H1 (cell line): Measurements from ENCODE around the gene COL2A1. TPM values are rescaled to one million over a fixed set of nuclear protein-coding genes. Genes with fewer than 3 reads are reported as not detected.

ENCODE experiments used
- BACH1 ChIP-seq: IDR thresholded peaks from 2 replicates; pipeline ENCODE4 v1.6.1; 2012; ENCODE audit warnings: low read length, improper control_type of control experiment
- CBX5 ChIP-seq: fragments of 300-800, 300-1000 bp; sonication (generic); IDR thresholded peaks from 2 replicates; pipeline ENCODE4 v1.7.1; 2016; ENCODE audit warnings: antibody characterized with exemption, low read length, low read depth
- GTF2F1 ChIP-seq: IDR thresholded peaks from 2 replicates; pipeline ENCODE4 v1.6.1; 2012; ENCODE audit warnings: low read depth, low read length, improper control_type of control experiment, borderline replicate concordance
- JUND ChIP-seq: IDR thresholded peaks from 2 replicates; pipeline ENCODE4 v1.6.1; 2011; ENCODE audit warnings: mild to moderate bottlenecking, improper control_type of control experiment, low read length
- PHF8 ChIP-seq: fragments of 200-600 bp; sonication (generic); conservative IDR thresholded peaks from 2 replicates; pipeline ENCODE4 v1.7.1; 2012; ENCODE audit warnings: low read depth, mild to moderate bottlenecking, inconsistent platforms, low read length, moderate library complexity
- SP4 ChIP-seq: IDR thresholded peaks from 2 replicates; pipeline ENCODE4 v1.6.1; 2012; ENCODE audit warnings: low read length, inconsistent platforms
- TAF1 ChIP-seq: IDR thresholded peaks from 2 replicates; pipeline ENCODE4 v1.6.1; 2011; ENCODE audit warnings: mild to moderate bottlenecking, low read depth, low read length
- polyA plus RNA-seq, 7 experiments: library from polyadenylated mRNA; depleted of rRNA in 3 of 7; stranded (reverse) in 5 of 7; unstranded in 2 of 7; fragments of >200 nt in 5 of 7; fragments of 200-250 nt in 2 of 7; gene quantifications; 1 replicate in 5 of 7; 2 replicates in 1 of 7; 4 replicates in 1 of 7; pipeline versions ENCODE4 v1.2.1 to v1.2.3, GENCODE V29; 2011 to 2013; ENCODE audit warnings: missing spikeins in 2 of 7, mixed read lengths in 2 of 7
- total RNA-seq: library from RNA; stranded (reverse); fragmentation: NEBNext Ultra II Directional; extraction: Animal tissue kit (Norgen Biotek cat#: 25700); gene quantifications from 2 replicates; pipeline ENCODE4 v1.2.1, GENCODE V29; 2021

COL2A1 gene
- total and polyA plus RNA-seq, 2 of the 8 experiments (the other 6 are each of a cell fraction or from before 2014, with no cell fraction given): 4.2 to 14.6 TPM

DNA sequence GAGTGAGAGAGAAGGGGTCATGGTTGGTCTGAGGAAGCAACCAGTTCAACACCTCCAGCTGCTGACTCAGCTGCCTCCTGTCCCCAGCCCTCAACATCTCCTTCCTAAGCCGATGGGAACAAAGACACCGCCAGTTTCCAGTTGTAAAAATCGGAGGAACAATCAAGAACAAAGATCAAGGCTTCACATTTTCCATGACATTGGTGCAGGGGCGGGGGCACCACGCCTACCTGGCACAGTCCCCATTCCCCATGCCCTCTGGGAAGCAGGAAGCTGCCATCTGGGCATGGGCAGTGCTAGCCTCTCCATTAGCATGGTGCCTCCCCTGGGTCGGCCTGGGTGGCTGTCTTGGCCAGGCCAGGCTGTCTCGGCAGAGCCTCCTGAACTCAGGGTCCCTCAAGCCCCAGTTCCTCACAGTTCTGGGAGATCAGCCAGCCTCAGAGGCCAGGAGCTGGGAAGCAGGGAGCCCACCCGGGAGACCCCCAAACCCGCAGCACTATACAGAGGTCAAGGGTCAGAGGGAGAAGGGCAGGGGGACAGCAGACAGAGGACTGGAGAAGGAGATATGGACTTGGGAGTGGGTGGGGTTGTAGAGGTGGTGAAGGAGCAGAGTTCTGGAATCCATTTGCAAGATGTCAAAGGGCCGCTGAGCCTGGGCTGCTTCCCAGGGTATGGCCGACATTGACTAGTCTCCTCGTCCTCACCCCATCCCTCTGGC is 60.5 kb downstream of the COL2A1 start (continued):
- TF ChIP-seq GTF2F1 (no peak), PHF8 (no peak), TAF1 (no peak), BACH1 (no peak), SP4 (no peak), CBX5 (no peak), JUND (no peak)
- TF ChIP-seq, all 59 proteins: peak for 0
